ENCODE data around the gene WFIKKN2. TPM values are rescaled to one million over a fixed set of nuclear protein-coding genes. Genes with fewer than 3 reads are reported as not detected.

WFIKKN2 gene
- total RNA-seq, 1 donor = under 0.01 TPM

DNA sequence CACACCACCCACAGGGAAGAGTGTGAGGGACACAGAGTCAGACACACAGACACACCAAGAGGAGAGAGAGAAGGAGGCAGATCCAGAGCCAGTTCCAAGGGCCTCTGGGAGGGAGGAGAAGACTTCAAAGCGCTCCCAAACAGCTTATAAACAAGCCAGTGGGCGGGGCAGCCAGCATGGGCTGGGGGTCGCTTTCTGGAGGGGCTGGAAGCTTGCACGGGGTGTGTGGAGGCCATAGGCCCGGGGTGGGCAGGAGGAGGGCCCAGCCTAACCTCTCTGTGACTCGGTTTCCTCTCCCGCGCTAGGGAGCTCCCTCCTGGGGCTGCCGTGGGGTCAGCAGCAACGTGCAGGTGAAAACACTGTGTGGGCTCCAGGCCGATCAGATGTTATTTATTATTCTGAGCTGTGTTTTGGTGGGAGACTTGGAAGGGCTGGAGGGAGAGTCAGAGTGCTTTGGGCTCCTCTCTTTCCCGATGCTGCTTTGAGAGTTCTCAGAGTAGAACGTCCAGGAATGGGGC, 2.5 kb upstream of the WFIKKN2 start:
- H3K4me3 ChIP-seq (ENCODE audit: low read depth, low read length) = no peak overlapping the region
- DNase-seq (ENCODE audit: low read depth) = no peak
- TF ChIP-seq, protein P1, sequence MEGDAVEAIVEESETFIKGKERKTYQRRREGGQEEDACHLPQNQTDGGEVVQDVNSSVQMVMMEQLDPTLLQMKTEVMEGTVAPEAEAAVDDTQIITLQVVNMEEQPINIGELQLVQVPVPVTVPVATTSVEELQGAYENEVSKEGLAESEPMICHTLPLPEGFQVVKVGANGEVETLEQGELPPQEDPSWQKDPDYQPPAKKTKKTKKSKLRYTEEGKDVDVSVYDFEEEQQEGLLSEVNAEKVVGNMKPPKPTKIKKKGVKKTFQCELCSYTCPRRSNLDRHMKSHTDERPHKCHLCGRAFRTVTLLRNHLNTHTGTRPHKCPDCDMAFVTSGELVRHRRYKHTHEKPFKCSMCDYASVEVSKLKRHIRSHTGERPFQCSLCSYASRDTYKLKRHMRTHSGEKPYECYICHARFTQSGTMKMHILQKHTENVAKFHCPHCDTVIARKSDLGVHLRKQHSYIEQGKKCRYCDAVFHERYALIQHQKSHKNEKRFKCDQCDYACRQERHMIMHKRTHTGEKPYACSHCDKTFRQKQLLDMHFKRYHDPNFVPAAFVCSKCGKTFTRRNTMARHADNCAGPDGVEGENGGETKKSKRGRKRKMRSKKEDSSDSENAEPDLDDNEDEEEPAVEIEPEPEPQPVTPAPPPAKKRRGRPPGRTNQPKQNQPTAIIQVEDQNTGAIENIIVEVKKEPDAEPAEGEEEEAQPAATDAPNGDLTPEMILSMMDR (IDR thresholded peaks at IDR 0.05; ENCODE audit: insufficient read depth, low read depth, low read length) = no peak

DNA sequence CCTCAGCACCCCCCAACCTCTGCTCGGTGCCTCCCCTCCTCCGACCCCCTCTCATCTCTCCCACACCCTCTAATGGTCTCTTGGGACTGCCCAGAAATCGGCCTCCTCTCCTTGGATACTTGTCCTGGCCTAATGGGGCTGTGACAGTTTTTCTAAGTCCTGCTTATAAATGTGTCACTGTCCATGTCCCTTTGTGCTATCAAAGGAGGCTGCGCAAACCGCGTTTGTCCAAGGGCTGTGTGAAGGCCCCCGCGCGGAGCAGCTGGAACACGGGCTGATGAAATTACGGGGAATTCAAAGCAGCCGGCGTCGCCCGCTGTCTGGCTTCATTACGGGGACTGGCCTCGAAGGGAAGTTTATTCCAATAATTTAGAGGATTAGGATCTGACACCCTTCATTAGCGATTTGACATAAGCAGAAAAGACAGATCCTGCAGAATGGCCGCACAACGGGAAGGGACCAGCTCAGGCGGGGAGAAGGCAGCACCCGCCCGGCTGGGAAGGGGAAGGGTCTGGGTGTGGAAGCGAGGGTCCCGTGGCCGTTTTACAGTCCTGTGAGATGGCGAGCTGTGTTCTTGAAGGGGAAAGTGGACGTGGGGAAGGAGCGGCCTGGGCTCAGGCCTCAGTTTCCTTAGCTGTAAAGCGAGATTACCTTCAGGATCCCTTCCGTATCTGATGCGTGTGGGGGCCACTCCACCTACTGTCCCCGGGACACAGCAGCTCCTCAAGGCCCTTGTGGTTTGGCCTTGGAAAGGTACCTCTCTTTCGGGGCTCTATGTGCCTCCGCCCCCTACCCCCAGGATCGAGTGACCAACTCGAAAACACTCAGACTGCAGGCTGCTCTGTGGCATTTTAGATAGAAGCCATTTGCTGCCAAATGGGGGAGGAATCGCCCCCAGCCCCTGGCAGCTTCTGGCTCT, 1.6 kb upstream of the WFIKKN2 start:
- no peak for DNase-seq (ENCODE audit: low read depth)
- no peak overlapping the region for H3K4me3 ChIP-seq (ENCODE audit: low read depth, low read length)
- TF ChIP-seq, protein P1 (IDR thresholded peaks at IDR 0.05; ENCODE audit: insufficient read depth, low read depth, low read length) = no peak

DNA sequence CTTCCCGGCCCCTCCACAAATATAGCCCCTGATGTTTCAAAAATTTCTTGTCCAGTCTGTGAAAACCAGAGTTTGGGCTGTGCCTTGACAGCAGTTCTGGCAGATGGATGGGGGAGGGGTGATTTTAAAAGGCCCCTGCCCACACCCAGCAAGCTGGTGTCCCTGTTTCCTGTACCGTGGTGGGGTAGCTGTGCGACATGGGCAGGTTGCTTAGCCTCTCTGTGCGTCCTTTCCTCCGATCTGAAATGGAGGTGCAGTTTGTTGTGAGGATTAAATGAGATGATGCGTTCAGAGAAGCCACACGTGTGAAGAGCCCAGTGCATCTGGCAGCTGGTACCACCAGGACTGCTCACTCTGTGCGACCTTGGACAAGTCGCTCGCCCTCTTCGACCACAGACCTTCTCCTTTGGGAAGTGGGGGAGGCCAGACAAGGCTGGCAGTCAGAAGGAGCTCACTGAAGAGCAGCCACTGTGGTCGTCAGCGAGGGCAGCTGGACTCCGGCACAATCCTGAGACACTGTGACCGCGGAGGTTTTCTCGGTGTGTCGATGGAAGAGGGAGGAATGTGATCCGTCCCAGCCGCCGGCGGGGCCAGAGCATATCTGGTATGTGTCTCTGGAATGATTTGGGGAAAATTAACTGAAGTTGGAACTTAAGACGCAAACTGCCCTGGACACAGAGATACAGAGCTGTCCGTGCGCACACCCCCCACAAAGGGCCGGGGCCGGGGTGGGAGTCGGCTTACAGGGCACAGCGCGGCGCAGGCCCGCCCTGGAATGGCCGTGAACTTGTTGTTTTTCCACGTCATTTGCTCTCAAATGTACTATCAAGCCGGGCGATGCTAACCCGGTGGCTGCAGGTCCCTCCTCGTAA, 721 bp upstream of the WFIKKN2 start:
- DNase-seq (ENCODE audit: low read depth) = peak; percentile 42
- H3K4me3 ChIP-seq (ENCODE audit: low read depth, low read length) = peak overlapping the region; percentile 12
- TF ChIP-seq, protein P1 (IDR thresholded peaks at IDR 0.05; ENCODE audit: insufficient read depth, low read depth, low read length) = no peak

DNA sequence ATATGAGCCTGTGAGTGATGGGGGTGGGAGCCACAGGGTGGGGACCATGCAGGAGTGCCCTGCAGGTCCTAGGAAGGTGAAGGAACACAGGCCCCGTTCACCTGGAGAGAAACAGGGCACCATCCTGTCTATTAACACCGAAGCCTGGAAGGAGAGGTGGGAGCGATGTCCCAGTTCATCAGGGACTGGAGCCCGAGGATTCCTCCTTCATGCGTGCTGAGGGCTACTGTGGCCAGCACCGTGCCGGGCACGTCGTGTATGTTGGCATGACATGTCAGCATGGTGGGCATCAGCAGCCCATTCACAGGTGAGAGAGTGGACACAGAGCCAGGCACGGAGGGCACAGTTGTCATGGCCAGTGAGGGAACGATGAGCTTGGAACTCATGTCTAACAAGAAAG, 1.4 kb downstream of the WFIKKN2 start:
- H3K4me3 ChIP-seq (ENCODE audit: low read depth, low read length) = no peak overlapping the region
- TF ChIP-seq, protein P1 (IDR thresholded peaks at IDR 0.05; ENCODE audit: insufficient read depth, low read depth, low read length) = no peak

DNA sequence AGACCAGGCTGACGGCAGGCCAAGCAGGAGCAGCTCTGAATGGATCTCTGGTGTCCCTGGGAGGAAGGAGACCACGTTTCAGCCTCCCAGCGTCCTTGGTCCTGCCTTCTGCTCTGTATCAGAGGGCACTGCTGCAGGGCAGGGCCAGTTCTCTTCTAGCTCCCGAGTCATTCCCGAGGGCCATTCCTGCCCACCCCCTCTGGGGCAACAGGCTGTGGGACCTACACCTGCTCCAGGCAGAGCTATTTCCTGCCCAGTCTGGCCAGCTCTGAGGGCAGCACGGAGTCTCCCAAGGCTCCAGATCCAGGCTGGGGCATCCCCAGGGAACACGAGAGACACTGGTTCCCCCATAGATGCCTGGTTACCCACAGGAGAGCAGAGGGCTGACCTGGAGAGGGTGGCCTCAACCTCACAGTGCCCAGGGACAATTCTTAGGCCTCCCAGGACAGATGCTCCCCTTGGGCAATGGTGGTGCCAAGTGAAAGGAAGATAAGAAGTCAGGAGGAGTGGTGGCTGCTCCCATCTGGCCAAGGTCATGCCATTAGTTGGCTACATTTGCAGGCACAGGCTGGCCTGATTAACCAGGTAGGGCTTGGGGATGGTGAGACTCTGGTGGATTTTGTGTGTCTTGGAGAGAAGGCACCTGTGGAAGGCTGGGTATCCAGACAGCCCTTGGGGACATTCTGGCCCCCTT, 2.0 kb downstream of the WFIKKN2 start:
- TF ChIP-seq, protein P1 (IDR thresholded peaks at IDR 0.05; ENCODE audit: insufficient read depth, low read depth, low read length) = no peak
- no peak for DNase-seq (ENCODE audit: low read depth)
- no peak overlapping the region for H3K4me3 ChIP-seq (ENCODE audit: low read depth, low read length)

More for the DNA sequence above, 1.4 kb downstream of the WFIKKN2 start:
- DNase-seq (ENCODE audit: low read depth) = no peak
